ENCODE measurements around the gene ELFN1. TPM values are rescaled to one million over a fixed set of nuclear protein-coding genes. Genes with fewer than 3 reads are reported as not detected.

Gene ELFN1
- total and polyA plus RNA-seq, 10 of the 15 experiments (the other 5 are each of a cell fraction or from before 2014, with no cell fraction given) = 0.04 TPM; not detected in 9

DNA sequence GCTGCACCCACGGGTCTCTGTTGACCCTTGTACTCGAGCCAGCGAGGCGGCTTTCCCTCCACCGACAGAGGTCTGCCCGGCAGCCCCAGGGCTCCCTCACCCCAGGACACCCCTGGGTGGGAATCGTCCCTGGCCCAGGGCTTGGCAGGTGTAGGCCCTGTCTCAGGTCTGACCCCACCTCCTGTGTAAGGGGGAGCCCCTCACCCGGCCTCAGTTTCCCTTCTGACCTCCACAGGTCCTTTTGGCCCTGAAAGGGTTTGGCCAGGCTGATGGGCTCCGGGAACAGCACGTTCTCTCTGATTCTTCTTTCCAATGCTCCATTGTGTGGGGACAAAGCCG is 25.0 kb upstream of the ELFN1 start:
- H4K20me1 ChIP-seq (ENCODE audit: control insufficient read depth, insufficient read depth) = no peaks in the 10 kb centered on the region
- H3K79me2 ChIP-seq (ENCODE audit: control insufficient read depth, insufficient read depth, low read length) = no peaks in the 10 kb centered on the region
- in situ Hi-C loops (cut with MboI) = no loop called here
- WGBS (ENCODE audit: insufficient coverage, insufficient replicate concordance, low lambda C conversion rate, missing lambda C conversion rate) = 67% methylated on average over 11 of the region's 11 CpGs
- H3K27ac ChIP-seq (ENCODE audit: control insufficient read depth, insufficient read depth) = no peak overlapping the region
- no peak for DNase-seq (ENCODE audit: low read depth, low spot score)
- ChIA-PET RAD21 (ENCODE audit: unreplicated experiment) (no interaction called here), SMC1A (ENCODE audit: uncharacterized antibody, unreplicated experiment) (interaction anchor here (0.7 to 1.1 kb wide), 2 partner anchors 550 to 1414 kb away, joined by 3 read pairs; no protein-coding TSS in a partner anchor), CTCF (no interaction called here), POLR2A (no interaction called here)
- TF ChIP-seq PAX8 (IDR thresholded peaks at IDR 0.05) = no peak
- no peak for TF ChIP-seq ZNF384 (IDR thresholded peaks at IDR 0.05; ENCODE audit: borderline replicate concordance, low read depth, low read length)
- no peak for TF ChIP-seq TCF7 (IDR thresholded peaks at IDR 0.05; ENCODE audit: borderline replicate concordance)
- no peak for TF ChIP-seq BCL11A (IDR thresholded peaks at IDR 0.05; ENCODE audit: low read depth, low read length)
- no peak for TF ChIP-seq CHD1 (IDR thresholded peaks at IDR 0.05; ENCODE audit: low read depth, low read length)
- TF ChIP-seq, protein P1, sequence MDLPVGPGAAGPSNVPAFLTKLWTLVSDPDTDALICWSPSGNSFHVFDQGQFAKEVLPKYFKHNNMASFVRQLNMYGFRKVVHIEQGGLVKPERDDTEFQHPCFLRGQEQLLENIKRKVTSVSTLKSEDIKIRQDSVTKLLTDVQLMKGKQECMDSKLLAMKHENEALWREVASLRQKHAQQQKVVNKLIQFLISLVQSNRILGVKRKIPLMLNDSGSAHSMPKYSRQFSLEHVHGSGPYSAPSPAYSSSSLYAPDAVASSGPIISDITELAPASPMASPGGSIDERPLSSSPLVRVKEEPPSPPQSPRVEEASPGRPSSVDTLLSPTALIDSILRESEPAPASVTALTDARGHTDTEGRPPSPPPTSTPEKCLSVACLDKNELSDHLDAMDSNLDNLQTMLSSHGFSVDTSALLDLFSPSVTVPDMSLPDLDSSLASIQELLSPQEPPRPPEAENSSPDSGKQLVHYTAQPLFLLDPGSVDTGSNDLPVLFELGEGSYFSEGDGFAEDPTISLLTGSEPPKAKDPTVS (IDR thresholded peaks at IDR 0.05; ENCODE audit: low read depth, low read length) = no peak
- TF ChIP-seq ZNF217 (IDR thresholded peaks at IDR 0.05) = no peak
- TF ChIP-seq, protein P2, sequence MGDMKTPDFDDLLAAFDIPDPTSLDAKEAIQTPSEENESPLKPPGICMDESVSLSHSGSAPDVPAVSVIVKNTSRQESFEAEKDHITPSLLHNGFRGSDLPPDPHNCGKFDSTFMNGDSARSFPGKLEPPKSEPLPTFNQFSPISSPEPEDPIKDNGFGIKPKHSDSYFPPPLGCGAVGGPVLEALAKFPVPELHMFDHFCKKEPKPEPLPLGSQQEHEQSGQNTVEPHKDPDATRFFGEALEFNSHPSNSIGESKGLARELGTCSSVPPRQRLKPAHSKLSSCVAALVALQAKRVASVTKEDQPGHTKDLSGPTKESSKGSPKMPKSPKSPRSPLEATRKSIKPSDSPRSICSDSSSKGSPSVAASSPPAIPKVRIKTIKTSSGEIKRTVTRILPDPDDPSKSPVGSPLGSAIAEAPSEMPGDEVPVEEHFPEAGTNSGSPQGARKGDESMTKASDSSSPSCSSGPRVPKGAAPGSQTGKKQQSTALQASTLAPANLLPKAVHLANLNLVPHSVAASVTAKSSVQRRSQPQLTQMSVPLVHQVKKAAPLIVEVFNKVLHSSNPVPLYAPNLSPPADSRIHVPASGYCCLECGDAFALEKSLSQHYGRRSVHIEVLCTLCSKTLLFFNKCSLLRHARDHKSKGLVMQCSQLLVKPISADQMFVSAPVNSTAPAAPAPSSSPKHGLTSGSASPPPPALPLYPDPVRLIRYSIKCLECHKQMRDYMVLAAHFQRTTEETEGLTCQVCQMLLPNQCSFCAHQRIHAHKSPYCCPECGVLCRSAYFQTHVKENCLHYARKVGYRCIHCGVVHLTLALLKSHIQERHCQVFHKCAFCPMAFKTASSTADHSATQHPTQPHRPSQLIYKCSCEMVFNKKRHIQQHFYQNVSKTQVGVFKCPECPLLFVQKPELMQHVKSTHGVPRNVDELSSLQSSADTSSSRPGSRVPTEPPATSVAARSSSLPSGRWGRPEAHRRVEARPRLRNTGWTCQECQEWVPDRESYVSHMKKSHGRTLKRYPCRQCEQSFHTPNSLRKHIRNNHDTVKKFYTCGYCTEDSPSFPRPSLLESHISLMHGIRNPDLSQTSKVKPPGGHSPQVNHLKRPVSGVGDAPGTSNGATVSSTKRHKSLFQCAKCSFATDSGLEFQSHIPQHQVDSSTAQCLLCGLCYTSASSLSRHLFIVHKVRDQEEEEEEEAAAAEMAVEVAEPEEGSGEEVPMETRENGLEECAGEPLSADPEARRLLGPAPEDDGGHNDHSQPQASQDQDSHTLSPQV (IDR thresholded peaks at IDR 0.05) = no peak
- TF ChIP-seq POLR2AphosphoS5 (IDR thresholded peaks at IDR 0.05; ENCODE audit: low read length) = no peak
- TF ChIP-seq ETV6 (conservative IDR thresholded peaks at IDR 0.05 in 1 of 2, IDR thresholded peaks at IDR 0.05 in 1 of 2; ENCODE audit: borderline replicate concordance in 1 of 2, low read depth in 1 of 2) = no peak
- no peak for TF ChIP-seq SMARCA5 (IDR thresholded peaks at IDR 0.05)
- H3K9ac ChIP-seq (ENCODE audit: control insufficient read depth, insufficient read depth, low read length) = no peak overlapping the region
- no peaks in the 10 kb centered on the region for H3K9me3 ChIP-seq (replicated peaks; ENCODE audit: control insufficient read depth, insufficient read depth, low read length)
- no peaks in the 10 kb centered on the region for H3K36me3 ChIP-seq (ENCODE audit: control insufficient read depth in 2 of 2, insufficient read depth in 2 of 2, low read length in 1 of 2)
- no peak for FAIRE-seq
- ATAC-seq = no peak
- H3K4me1 ChIP-seq (ENCODE audit: control insufficient read depth, insufficient read depth, low read length) = no peaks in the 10 kb centered on the region
- no peak overlapping the region for H3K4me2 ChIP-seq (ENCODE audit: control insufficient read depth, insufficient read depth)
- no peak overlapping the region for H2AFZ ChIP-seq (ENCODE audit: control insufficient read depth, low read depth, low read length)
- intact Hi-C loops (cut with micrococcal nuclease; ENCODE audit: unreplicated experiment) = no loop called here
- no peak overlapping the region for H3K4me3 ChIP-seq
- peaks cover 0 to 5% of the 10 kb centered on the region in 2 experiments; a peak in 1 of 4 replicates for H3K27me3 ChIP-seq (replicated peaks in 1 of 2; ENCODE audit: control insufficient read depth in 2 of 2, insufficient read depth in 2 of 2, low read length in 1 of 2)
- no TSS peak for BruUV-seq (replicated peaks)

Measured in GM12878 (cell line).